Right lobe of liver (tissue), 6 donors: Measurements from ENCODE around the gene DCST2. TPM values are rescaled to one million over a fixed set of nuclear protein-coding genes. Genes with fewer than 3 reads are reported as not detected.
A peak's percentile ranks its signal among the peaks of the same experiment; 100 is the strongest.
"Not testable (repeated sequence)": the region's sequence is repeated elsewhere in the genome, so short reads cannot be mapped to it uniquely, and the experiment has no call there.

Experiments
- ATAC-seq, 4 donors: fragments of 200-7000 bp; cut with Tn5 transposase; one replicate each; pipeline ENCODE4 v1.9.1; 2020; ENCODE audit warnings: mild to moderate bottlenecking in 4 of 4, moderate library complexity in 4 of 4
- DNase-seq, 3 donors: peaks; one replicate each; pipeline ENCODE4 v3.0.0-alpha.2; 2020
- H3K27ac ChIP-seq, 3 donors: fragments of 200-600 bp; one replicate each; pipeline ENCODE4 v1.8.0; 2022
- H3K27me3 ChIP-seq, 2 donors: fragments of 200-600 bp; one replicate each; pipeline ENCODE4 v1.8.0; 2022
- H3K36me3 ChIP-seq, 4 donors: fragments of 200-600 bp; sonication (generic) in 1 of 4; one replicate each; pipeline versions ENCODE4 v1.5.1 to v1.8.0; 2017 to 2022; ENCODE audit warnings: control low read depth in 1 of 4
- H3K4me1 ChIP-seq, 4 donors: fragments of 200-600 bp; sonication (generic) in 1 of 4; one replicate each; pipeline versions ENCODE4 v1.5.1 to v1.8.0; 2017 to 2022; ENCODE audit warnings: control low read depth in 1 of 4
- H3K4me3 ChIP-seq, 3 donors: fragments of 200-600 bp; one replicate each; pipeline ENCODE4 v1.8.0; 2022
- H3K9me3 ChIP-seq, 4 donors: fragments of 200-600 bp; sonication (generic) in 1 of 4; one replicate each; pipeline versions ENCODE4 v1.5.1 to v1.8.0; 2017 to 2022; ENCODE audit warnings: control low read depth in 1 of 4
- POLR2A ChIP-seq: fragments of 450-650 bp; IDR thresholded peaks from one replicate; pipeline ENCODE4 v1.6.1; 2017; ENCODE audit warnings: antibody characterized with exemption, mild to moderate bottlenecking
- whole genome bisulfite sequencing: methylation state at CpG from one replicate; pipeline ENCODE4 v1.1.6; 2018; ENCODE audit warnings: low coverage, low lambda C conversion rate; ENCODE audit not compliant: insufficient coverage; ENCODE audit errors: missing lambda C conversion rate; 5-methylcytosine and 5-hydroxymethylcytosine counted together
- intact Hi-C, 2 donors: fragments of 100-400 bp; cut with DNase I; formaldehyde crosslinking; loops; one replicate each; pipeline versions ENCODE4 v1.11.2 to v1.14.1; 2022
- total RNA-seq, 6 experiments: library from RNA; depleted of rRNA in 2 of 6; stranded (reverse); fragments of >200 nt in 2 of 6; fragmentation: NEBNext Ultra II Directional in 3 of 6; extraction: Animal tissue kit (Norgen Biotek cat#: 25700) in 3 of 6; gene quantifications; one replicate each; pipeline versions ENCODE4 v1.1.0 to v1.2.4, GENCODE V29; 2016 to 2023
- TF ChIP-seq, protein P1 (sequence below), 4 donors: fragments of 200-600 bp in 3 of 4; fragments of 450-650 bp in 1 of 4; IDR thresholded peaks; one replicate each; pipeline versions ENCODE4 v1.5.1 to v1.8.0; 2016 to 2022; ENCODE audit warnings: antibody characterized with exemption in 4 of 4, mild to moderate bottlenecking in 2 of 4
- donor health status: DM: no; HTN: yes; CAD: no.
- donor health status: DM: no; HTN: no; CAD: no.
- donor health status: DM: no; HTN: no; CAD: no.
- donor health status: DM: no; HTN: yes; CAD: no.
- donor health status: DM: no; HTN: yes; CAD: no.

Gene DCST2
- total RNA-seq, 6 experiments from 2014 or later, result 0.72 to 1.4 (median 0.81) TPM; not detected in 1

DNA sequence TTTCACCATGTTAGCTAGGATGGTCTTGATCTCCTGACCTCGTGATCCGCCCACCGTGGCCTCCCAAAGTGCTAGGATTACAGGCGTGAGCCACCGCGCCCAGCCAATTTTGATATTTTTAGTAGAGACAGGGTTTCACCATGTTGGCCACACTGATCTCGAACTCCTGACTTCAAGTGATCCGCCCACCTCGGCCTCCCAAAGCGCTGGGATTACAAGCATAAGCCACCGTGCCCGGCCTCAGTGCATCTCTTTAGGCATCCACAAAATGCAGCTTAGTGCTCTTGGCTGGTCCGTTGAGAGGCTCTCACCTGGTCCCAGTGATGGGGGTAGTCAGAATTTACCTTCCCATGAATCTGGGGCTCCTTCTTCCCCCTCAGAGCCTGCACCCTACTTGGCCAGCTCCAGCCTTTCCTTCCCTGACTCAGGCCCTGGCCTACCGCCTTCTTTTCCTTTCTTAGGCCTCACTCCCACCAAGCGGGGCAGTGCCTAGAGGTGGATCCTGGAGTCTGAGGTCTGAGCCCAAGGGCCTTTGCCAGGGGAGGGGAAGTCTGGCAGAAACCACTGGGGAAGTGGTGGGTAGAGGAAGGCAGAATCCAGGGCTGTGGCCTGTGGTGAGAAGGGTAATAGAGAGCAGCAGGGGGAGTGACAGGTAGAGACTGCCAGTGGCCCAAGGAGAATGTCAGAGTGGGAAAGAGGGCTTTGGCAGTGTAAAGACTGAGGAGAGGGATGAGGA is 36.4 kb downstream of the DCST2 start:
- TF ChIP-seq, protein P1, sequence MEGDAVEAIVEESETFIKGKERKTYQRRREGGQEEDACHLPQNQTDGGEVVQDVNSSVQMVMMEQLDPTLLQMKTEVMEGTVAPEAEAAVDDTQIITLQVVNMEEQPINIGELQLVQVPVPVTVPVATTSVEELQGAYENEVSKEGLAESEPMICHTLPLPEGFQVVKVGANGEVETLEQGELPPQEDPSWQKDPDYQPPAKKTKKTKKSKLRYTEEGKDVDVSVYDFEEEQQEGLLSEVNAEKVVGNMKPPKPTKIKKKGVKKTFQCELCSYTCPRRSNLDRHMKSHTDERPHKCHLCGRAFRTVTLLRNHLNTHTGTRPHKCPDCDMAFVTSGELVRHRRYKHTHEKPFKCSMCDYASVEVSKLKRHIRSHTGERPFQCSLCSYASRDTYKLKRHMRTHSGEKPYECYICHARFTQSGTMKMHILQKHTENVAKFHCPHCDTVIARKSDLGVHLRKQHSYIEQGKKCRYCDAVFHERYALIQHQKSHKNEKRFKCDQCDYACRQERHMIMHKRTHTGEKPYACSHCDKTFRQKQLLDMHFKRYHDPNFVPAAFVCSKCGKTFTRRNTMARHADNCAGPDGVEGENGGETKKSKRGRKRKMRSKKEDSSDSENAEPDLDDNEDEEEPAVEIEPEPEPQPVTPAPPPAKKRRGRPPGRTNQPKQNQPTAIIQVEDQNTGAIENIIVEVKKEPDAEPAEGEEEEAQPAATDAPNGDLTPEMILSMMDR (IDR thresholded peaks at IDR 0.05), result no peak
- no peak for TF ChIP-seq POLR2A
- 43% methylated on average over 3 of the region's 15 CpGs for WGBS

DNA sequence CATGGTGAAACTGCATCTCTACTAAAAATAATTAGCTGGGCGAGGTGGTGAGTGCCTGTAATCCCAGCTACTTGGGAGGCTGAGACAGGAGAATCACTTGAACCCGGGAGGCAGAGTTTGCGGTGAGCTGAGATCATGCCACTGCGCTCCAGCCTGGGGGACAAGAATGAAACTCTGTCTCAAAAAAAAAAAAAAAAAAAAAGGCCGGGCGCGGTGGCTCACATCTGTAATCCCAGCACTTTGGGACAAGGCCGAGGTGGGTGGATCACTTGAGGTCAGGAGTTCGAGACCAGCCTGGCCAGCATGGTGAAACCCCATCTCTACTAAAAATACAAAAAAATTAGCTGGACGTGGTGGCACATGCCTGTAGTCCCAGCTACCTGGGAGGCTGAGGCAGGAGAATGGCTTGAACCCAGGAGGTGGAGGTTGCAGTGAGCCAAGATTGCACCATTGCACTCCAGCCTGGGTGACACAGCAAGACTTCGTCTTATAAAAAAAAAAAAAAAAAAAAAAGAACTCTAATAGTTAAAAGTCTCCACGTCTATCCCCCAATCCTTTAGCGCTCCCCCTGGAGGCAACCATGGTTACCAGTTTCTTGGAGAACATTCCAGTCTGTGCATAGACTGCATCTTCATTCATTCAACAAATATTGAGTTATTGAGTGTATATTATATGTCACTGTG is 38.1 kb downstream of the DCST2 start:
- H3K4me1 ChIP-seq, result peaks cover 0 to 19% (median 4%) of the 10 kb centered on the region in 4 donors
- H3K27me3 ChIP-seq, H3K36me3 ChIP-seq, intact Hi-C loops, H3K9me3 ChIP-seq, H3K4me3 ChIP-seq: not testable (repeated sequence)
- peak in 2 of 3 donors; percentile 47 to 64 for DNase-seq
- WGBS, result 50% methylated on average over 7 of the region's 13 CpGs
- ATAC-seq, result peak in 3 of 4 donors; percentile 41 to 49 (median 42)
- TF ChIP-seq, protein P1 (IDR thresholded peaks at IDR 0.05), result peak; percentile 20 to 40 (median 32)
- peak overlapping the region in 1 of 3 donors; percentile 56 for H3K27ac ChIP-seq

More for the DNA sequence above, 36.4 kb downstream of the DCST2 start:
- Histone ChIP-seq H3K4me3 (no peak overlapping the region), H3K9me3 (no peaks in the 10 kb centered on the region), H3K27ac (no peak overlapping the region), H3K4me1 (peaks cover 0 to 19% (median 4%) of the 10 kb centered on the region in 4 donors), H3K36me3 (no peaks in the 10 kb centered on the region), H3K27me3 (no peaks in the 10 kb centered on the region)
- intact Hi-C loops, result no loop called here
- DNase-seq, result peak in 1 of 3 donors; percentile 28
- ATAC-seq, result no peak

DNA sequence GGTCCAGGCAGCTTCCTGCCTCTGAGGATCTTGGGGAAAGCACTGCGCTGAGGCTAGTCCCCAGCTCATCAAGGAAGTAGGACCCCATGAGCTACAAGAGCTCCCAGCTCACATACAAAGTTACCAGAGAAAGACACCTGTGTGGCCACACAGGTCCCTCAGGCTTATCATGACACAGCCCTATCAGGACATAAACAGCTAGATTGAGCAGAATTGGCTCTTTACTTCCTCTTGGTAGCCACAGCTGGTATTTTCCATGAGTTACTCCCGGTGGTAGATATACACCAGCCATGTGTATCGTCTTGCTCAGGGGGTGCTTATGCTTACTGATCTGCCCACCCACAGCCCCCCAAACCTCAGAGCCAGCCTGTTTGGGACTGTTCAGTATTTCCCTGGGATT is 39.0 kb downstream of the DCST2 start:
- TF ChIP-seq POLR2A, result no peak
- peaks cover 0 to 12% (median 3%) of the 10 kb centered on the region in 4 donors for H3K4me1 ChIP-seq
- H3K4me3 ChIP-seq, result no peak overlapping the region
- H3K9me3 ChIP-seq, result no peaks in the 10 kb centered on the region
- intact Hi-C loops, result no loop called here
- WGBS, result no CpG with 5 or more reads among the region's 3 CpGs
- H3K27me3 ChIP-seq, result no peaks in the 10 kb centered on the region
- peaks cover 0 to 5% (median 0%) of the 10 kb centered on the region in 4 donors for H3K36me3 ChIP-seq
- no peak for ATAC-seq
- H3K27ac ChIP-seq, result no peak overlapping the region
- no peak for DNase-seq

DNA sequence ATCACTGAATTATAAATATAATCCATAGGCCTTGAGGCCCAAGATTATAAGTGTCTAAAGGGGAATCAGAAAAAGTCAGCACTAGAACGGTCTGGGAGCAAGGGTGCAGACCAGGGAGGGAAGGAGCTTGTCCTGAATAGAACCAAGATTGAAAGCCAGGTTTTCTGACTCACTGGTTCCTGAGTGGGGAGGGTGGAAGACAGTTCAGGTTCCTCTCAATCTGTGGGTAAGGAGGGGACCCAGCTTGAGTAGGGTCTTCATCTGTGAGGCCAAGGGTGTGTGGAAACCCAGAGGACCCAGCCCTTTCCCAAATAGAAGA is 39.4 kb downstream of the DCST2 start:
- Histone ChIP-seq H3K27ac (no peak overlapping the region), H3K27me3 (no peaks in the 10 kb centered on the region), H3K4me3 (no peak overlapping the region), H3K4me1 (peaks cover 0 to 9% (median under 1%) of the 10 kb centered on the region in 4 donors), H3K36me3 (peaks cover 0 to 5% (median 0%) of the 10 kb centered on the region in 4 donors), H3K9me3 (no peaks in the 10 kb centered on the region)
- no peak for TF ChIP-seq POLR2A
- TF ChIP-seq, protein P1 (IDR thresholded peaks at IDR 0.05), result no peak
- 82% methylated on average over 1 of the region's 1 CpG for WGBS
- intact Hi-C loops, result no loop called here
- DNase-seq (no peak), ATAC-seq (no peak)
